ENCODE results near the gene NLRP11.

- TF ChIP-seq, protein P1, sequence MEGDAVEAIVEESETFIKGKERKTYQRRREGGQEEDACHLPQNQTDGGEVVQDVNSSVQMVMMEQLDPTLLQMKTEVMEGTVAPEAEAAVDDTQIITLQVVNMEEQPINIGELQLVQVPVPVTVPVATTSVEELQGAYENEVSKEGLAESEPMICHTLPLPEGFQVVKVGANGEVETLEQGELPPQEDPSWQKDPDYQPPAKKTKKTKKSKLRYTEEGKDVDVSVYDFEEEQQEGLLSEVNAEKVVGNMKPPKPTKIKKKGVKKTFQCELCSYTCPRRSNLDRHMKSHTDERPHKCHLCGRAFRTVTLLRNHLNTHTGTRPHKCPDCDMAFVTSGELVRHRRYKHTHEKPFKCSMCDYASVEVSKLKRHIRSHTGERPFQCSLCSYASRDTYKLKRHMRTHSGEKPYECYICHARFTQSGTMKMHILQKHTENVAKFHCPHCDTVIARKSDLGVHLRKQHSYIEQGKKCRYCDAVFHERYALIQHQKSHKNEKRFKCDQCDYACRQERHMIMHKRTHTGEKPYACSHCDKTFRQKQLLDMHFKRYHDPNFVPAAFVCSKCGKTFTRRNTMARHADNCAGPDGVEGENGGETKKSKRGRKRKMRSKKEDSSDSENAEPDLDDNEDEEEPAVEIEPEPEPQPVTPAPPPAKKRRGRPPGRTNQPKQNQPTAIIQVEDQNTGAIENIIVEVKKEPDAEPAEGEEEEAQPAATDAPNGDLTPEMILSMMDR (IDR thresholded peaks at IDR 0.05), result no peak
- TF ChIP-seq POLR2A (IDR thresholded peaks at IDR 0.05), result no peak
Measured at GRCh38 chr19:55778331-55778730, 53.5 kb downstream of the NLRP11 start.

All from right lobe of liver (tissue), 4 donors.